ENCODE results near the gene IRAK2. TPM values are rescaled to one million over a fixed set of nuclear protein-coding genes. Genes with fewer than 3 reads are reported as not detected.

IRAK2 gene
- total RNA-seq, 1 donor from 2014 or later = 22.0 TPM

DNA sequence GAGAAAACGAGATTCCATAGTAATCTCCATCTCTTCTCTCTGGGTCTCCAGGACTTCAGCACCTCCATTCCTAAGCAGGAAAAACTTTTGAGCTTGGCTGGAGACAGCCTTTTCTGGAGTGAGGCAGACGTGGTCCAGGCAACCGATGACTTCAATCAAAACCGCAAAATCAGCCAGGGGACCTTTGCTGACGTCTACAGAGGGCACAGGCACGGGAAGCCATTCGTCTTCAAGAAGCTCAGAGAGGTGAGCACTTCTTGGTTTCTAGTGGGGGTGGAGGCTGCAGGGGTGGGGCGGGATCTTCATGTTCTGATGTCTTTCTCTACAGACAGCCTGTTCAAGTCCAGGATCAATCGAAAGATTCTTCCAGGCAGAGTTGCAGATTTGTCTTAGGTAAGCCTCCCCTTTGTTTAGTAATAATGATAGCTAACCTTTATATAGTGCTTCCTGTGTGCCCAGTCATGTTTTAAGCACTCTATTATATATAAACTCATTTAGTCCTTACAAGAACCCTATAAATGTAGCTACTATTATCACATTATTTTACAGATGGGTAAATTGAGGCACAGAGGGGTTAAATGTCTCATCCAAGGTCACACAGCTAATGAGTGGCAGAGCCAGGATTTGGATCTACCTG is 48.6 kb downstream of the IRAK2 start:
- DNase-seq (ENCODE audit: low read depth) = no peak
- H3K4me3 ChIP-seq (ENCODE audit: low read depth, low read length) = no peak overlapping the region
- TF ChIP-seq, protein P1, sequence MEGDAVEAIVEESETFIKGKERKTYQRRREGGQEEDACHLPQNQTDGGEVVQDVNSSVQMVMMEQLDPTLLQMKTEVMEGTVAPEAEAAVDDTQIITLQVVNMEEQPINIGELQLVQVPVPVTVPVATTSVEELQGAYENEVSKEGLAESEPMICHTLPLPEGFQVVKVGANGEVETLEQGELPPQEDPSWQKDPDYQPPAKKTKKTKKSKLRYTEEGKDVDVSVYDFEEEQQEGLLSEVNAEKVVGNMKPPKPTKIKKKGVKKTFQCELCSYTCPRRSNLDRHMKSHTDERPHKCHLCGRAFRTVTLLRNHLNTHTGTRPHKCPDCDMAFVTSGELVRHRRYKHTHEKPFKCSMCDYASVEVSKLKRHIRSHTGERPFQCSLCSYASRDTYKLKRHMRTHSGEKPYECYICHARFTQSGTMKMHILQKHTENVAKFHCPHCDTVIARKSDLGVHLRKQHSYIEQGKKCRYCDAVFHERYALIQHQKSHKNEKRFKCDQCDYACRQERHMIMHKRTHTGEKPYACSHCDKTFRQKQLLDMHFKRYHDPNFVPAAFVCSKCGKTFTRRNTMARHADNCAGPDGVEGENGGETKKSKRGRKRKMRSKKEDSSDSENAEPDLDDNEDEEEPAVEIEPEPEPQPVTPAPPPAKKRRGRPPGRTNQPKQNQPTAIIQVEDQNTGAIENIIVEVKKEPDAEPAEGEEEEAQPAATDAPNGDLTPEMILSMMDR (conservative IDR thresholded peaks at IDR 0.05; ENCODE audit: low read depth, low read length) = no peak

- no peak for DNase-seq (ENCODE audit: low read depth)
- TF ChIP-seq, protein P1 (conservative IDR thresholded peaks at IDR 0.05; ENCODE audit: low read depth, low read length) = no peak
- no peak overlapping the region for H3K4me3 ChIP-seq (ENCODE audit: low read depth, low read length)
Observed at GRCh38 chr3:10215578-10216368, 51.1 kb downstream of the IRAK2 start.

DNA sequence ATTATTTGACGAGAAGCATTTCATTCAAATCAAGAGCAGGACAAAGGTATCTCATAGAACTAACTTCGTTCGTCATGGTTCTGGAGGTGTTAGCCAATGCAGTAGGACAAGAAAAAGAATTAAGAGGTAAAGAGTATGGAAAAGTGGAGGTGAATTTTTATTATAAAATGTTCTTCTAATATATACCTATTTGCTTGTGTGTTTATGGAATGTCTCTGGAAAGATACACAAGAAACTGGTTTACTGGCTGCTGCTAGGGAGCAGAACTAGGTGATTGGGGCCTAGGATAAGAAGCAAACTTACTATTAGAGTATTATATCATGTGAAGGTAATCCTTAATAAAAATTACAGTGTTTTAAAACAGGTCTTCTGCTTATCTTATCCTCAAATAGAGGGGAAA is 52.6 kb downstream of the IRAK2 start:
- no peak overlapping the region for H3K4me3 ChIP-seq (ENCODE audit: low read depth, low read length)
- TF ChIP-seq, protein P1 (conservative IDR thresholded peaks at IDR 0.05; ENCODE audit: low read depth, low read length) = no peak
- DNase-seq (ENCODE audit: low read depth) = no peak

DNA sequence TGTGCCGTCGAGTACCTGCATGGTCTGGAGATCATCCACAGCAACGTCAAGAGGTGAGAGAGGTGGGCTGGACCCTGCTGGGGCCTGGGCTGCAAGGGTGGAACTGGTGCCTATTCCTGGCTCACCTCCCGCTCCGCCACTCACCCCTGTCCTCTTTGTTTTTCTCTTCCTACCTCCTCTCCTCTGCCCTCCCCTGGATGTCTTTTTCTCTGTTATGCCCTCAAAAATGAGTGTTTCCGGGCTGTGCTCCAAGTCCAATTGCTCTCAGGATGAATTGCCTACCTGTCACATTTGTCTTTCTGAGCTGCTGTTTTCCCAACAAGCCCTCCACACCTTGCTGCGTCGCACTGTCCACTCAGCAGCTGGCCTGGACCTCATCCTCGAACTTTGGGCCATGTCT is 55.0 kb downstream of the IRAK2 start:
- H3K4me3 ChIP-seq (ENCODE audit: low read depth, low read length) = no peak overlapping the region
- no peak for DNase-seq (ENCODE audit: low read depth)
- TF ChIP-seq, protein P1 (conservative IDR thresholded peaks at IDR 0.05; ENCODE audit: low read depth, low read length) = no peak

DNA sequence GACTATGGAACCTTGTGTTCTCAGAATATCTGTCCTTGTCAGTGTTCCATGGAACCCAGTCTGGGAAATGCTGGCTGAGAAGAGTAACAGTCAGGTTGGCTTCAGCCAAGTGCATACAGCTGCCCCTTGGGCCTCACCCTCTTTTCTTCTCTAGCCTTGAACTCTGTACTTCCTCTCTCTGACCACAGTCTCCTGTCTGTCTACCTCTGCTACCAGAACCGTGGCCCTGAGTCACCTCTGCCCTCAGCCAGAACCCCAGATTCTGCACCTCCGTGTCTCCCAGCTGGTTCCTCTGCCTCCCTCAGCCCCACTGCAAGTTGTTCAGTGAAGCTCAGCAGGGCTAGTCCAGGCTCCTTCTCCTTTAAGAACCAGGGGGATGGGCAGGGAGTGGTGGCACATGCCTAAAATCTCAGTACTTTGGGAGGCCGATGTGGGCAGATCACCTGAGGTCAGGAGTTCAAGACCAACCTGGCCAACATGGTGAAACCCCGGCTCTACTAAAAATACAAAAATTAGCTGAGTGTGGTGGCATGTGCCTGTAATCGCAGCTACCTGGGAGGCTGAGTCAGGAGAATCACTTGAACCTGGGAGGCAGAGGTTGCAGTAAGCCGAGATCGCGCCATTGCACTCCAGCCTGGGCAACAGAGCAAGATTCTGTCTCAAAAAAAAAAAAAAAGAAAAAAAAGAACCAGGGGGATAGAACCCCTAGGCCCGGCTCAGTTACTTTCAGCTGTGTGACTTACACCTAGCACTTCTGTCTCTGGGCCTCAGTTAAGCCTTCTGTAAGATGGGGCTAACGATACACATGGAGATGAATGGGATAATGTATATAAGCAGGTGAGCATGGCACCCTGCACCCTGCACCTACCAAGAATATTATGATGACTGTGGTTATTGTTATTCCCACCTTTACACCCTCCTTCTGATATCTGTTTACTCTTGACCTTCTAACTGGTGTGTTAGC is 59.2 kb downstream of the IRAK2 start:
- TF ChIP-seq, protein P1 (conservative IDR thresholded peaks at IDR 0.05; ENCODE audit: low read depth, low read length) = no peak
- no peak for DNase-seq (ENCODE audit: low read depth)
- no peak overlapping the region for H3K4me3 ChIP-seq (ENCODE audit: low read depth, low read length)

- peak; percentile 61 for DNase-seq (ENCODE audit: low read depth)
Observed at GRCh38 chr3:10224794-10225665, 60.3 kb downstream of the IRAK2 start.

More at GRCh38 chr3:10224794-10225665, 60.3 kb downstream of the IRAK2 start:
- H3K4me3 ChIP-seq (ENCODE audit: low read depth, low read length) = no peak overlapping the region
- TF ChIP-seq, protein P1 (conservative IDR thresholded peaks at IDR 0.05; ENCODE audit: low read depth, low read length) = peak; percentile 89
